ENCODE data around the gene IL32.

- TF ChIP-seq CTCF (IDR thresholded peaks at IDR 0.05) (no peak), EZH2 (IDR thresholded peaks at IDR 0.05; ENCODE audit: borderline replicate concordance, insufficient read depth, low read depth, low read length, poor library complexity, severe bottlenecking) (no peak)
Observed at GRCh38 chr16:3092501-3092941, 27.1 kb downstream of the IL32 start.
